ENCODE data around the gene PDCD1LG2.
"Not testable (repeated sequence)": the region's sequence is repeated elsewhere in the genome, so short reads cannot be mapped to it uniquely, and the experiment has no call there.

PDCD1LG2 gene

GRCh38 chr9:5494765-5495164 is 15.6 kb upstream of the PDCD1LG2 start:
- DNase-seq: not testable (repeated sequence)

DNA sequence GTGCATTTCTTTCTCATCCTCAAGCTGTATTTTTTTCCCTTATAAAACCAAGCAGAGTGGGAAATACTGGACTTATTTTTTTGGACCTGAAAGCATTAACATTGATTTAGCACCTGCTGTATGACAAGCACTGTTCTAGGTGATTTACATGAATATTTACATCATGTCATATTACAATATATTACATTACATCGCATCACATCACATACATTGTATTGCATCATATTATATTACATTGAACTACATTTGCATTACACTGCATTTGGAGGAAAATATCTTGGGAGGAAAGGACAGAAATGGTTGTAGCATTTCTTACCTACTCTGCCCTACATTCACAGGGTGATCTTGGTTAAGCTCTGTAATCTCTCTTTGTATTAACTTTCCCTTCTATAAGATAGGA is 11.2 kb upstream of the PDCD1LG2 start:
- DNase-seq: no peak

GRCh38 chr9:5499889-5500398 is 10.4 kb upstream of the PDCD1LG2 start:
- no peak for DNase-seq

GRCh38 chr9:5500441-5501235 is 9.7 kb upstream of the PDCD1LG2 start:
- DNase-seq: no peak

DNA sequence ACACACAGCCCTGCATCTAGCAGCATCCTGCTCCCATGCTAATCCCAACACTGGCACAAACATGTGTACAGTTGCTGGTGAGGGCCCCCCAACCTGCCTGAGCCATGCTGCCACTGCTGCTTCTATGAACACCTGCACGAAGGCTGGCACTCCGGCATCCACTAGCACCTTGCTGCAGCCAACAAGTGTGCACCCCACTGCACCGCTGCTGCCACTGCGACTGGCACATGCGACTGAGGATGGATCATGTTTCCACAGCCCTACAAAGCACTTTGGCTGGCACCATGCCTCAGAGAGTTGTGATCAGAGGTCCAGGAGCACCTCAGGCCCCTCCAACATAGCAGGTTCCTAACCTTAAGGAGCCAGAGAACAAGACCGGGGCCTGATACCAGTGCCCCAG is 7.8 kb upstream of the PDCD1LG2 start:
- no peak for DNase-seq

DNA sequence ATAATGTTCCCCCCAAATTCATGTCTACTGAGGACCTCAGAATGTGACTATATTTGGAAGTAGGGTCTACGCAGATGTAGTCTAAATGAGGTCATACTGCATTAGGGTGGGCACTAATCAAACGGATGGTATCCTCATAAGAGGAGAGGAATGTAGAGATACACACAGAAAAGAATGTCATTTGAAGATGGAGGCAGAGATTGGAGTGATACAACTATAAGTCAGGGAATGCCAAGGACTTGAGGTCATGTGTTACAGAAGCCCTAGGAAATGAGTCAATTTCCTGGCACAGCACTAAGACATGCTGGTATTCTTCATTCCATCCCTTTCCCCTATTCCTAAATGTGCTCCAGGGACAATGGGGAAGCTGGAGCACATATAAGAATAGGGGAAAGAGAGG is 758 bp upstream of the PDCD1LG2 start:
- peak; percentile 97 for DNase-seq

- no peak for DNase-seq
These were observed 658 bp downstream of the PDCD1LG2 start for GRCh38 chr9:5510989-5511388.

- no peak for DNase-seq
These were observed 1.1 kb downstream of the PDCD1LG2 start for GRCh38 chr9:5511476-5511875.

DNA sequence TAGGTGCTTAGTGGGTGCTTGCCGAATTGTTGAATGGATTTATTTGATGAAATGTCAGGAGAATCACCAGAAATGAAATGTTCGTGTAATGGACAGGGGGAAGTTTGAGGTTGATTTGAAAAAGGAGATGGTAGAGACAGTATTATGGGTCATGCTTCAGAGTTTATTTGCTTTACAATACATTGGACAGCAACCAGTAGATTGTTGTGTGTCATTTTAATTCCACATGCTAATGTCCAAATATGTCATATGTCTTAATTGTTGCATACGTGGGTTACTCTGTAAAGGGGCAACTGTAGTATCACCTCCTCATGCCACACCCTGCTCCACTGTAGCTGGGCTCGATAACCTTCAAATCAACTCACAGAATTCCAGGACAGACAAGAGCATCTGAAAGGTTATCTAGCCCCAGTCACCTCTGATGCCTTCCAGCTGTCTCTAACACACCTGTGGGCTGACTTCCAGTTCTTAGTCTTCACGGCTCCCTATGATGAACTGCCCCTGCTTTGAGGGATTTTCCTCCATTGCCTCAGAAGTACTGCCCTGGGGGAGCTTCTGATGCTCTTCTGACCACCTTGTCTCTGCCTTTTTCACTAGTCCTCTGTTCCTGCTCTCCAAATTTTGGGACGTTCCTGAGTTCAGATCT is 1.7 kb downstream of the PDCD1LG2 start:
- no peak for DNase-seq

DNA sequence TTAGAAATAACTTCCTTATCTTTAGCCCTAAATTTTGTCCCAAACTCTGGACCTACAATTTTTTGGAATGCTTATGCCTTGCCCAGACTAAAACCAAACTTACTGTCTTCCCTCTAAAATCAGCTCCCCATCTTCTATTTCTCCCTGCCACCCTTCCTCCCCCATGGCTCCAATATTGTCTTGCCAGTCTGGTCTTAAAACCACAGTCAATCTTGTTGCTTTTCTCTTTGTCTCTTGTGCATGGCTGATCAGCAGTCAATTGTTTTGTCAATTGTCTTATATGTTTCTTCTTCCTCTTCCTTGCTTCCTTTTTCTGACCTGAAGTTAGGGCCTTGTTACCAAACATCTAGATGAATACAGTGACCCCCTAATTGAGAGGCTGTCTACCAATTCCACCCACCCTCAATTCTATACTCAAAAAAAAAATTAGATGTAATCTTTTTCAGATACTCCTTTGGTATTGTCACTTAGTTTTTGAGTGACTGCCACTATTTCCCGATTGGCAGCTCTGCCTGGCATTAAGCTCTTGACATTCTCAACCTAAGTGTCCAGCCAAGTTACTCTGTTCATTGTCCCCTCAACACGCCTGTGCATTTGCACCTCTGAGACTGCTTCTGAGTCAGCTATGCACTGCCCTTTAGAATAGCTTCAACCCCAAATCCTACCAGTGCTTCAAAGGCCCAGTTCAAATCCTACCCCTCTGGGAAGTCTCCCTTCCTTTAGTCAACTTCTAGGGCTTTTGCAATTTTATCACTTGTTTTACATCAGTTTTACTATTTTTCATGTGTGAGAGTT is 2.5 kb downstream of the PDCD1LG2 start:
- DNase-seq: no peak

- no peak for DNase-seq
These were observed 3.8 kb downstream of the PDCD1LG2 start for GRCh38 chr9:5513966-5514616.

DNA sequence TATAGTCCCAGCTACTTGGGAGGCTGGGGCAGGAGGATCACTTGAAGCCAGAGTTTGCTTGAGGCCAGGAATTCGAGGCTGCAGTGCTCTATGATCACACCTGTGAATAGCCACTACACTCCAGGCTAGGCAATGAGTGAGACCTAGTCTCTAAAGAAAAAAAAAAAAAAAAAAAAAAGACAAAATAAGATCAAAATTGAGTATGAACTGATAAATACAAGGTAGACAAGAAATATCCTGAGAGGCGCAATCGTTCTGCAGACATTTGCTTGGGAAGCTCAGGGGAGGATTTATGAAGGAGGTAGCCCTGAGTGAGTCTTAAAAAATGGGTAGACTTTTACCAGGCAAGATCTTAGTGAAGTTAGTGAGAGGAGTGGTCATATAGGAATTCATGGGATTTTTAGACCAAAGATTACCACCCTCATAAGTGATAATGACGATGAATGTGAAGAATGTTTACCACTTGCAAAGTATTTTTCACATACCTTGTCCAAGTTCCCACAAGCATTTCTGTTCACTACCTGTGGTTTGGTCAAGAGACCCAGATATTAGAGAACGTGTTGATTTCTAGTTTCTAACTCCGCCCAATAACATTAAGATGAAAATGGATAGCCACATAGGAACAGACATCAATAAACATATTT is 4.4 kb downstream of the PDCD1LG2 start:
- peak; percentile 80 for DNase-seq

DNA sequence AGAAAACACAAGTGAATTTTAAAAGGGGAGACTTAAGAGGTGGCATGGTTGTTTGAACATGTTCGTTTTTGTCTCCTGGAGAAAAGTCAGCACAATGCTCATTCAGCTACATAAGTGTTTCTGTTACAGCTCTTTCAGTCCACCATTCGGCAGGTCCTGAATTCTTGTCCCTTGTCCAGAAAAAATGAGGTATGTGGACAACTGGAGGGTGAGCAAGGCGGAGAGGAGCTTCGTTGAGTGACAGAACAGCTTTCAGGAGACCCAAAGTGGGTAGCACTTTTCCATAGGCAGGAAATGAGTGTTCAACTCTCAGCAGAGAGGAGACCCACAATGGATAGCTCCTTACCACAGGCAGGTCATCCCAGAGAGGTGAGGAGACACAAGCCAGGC is 4.9 kb downstream of the PDCD1LG2 start:
- DNase-seq: peak; percentile 40

GRCh38 chr9:5516453-5517220 is 6.3 kb downstream of the PDCD1LG2 start:
- DNase-seq: no peak

GRCh38 chr9:5518171-5518936 is 8.0 kb downstream of the PDCD1LG2 start:
- no peak for DNase-seq

- no peak for DNase-seq
These were observed 8.6 kb downstream of the PDCD1LG2 start for GRCh38 chr9:5518937-5519319.

DNA sequence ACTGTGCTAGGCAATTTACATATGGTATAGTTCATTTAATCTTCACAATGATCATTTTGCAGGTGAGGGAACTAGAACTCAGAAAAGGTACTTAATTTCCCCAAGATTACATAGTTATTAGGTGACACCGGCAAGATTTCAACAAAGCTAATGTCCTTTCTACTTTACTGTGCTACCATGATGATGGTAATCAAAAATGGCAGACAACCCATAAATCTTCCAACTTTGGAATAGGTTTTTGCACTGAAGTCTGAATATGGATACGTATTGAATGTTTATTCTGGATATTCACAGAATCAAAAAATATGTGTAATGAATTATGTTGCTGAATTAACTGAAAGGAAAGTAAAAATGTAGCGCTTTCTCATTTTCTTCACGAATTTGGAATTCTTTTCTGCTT is 13.8 kb downstream of the PDCD1LG2 start:
- DNase-seq: no peak

DNA sequence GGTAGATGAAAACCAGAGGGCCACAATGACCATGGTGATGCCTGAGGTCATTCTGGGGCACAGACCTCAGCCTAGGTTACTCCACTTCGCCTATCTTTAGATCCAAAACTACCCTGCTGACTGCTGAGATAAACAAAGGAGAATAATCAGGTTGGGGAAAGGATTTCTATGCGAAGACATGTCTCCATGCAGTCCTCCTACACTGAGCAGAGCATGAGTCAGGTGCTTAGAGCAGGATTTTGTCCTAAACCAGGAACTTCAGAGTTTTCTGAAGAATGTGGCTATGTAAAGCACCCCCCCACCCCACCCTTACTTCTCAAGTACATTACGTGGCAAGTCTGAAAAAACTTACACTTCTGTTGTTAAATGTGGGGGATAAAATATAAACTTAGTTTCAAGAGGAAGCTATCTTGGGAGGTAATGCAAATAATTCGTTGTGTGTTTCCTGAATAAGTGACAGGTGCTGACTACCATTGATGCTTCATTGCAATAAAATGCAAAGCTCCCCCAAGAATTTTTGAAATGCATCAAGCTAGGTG is 19.4 kb downstream of the PDCD1LG2 start:
- DNase-seq: peak; percentile 84

- no peak for DNase-seq
These were observed 21.0 kb downstream of the PDCD1LG2 start for GRCh38 chr9:5531101-5531882.

- DNase-seq: no peak
These were observed 22.0 kb downstream of the PDCD1LG2 start for GRCh38 chr9:5532306-5532705.
